ENCODE data around the gene REXO5. TPM values are rescaled to one million over a fixed set of nuclear protein-coding genes. Genes with fewer than 3 reads are reported as not detected.

The REXO5 gene
- total RNA-seq, 1 experiment from 2014 or later = 6.7 TPM

- Histone ChIP-seq H3K23me2 (ENCODE audit: insufficient read length, low read depth, low read length, poor library complexity, severe bottlenecking) (no peaks in the 10 kb centered on the region), H2BK12ac (ENCODE audit: insufficient read length, low read depth, low read length) (no peak overlapping the region), H3K27me3 (ENCODE audit: insufficient read depth, low read length) (no peaks in the 10 kb centered on the region), H3K4ac (ENCODE audit: low read depth, low read length) (no peak overlapping the region), H2BK5ac (ENCODE audit: insufficient read length, low read length) (no peak overlapping the region), H4K8ac (replicated peaks; ENCODE audit: insufficient read length, low read depth, low read length) (no peak overlapping the region), H3K79me2 (ENCODE audit: insufficient read depth, low read length) (no peaks in the 10 kb centered on the region), H3K56ac (ENCODE audit: insufficient read length, low read depth, low read length) (no peak overlapping the region), H4K5ac (ENCODE audit: insufficient read length, low read depth, low read length) (no peak overlapping the region), H4K20me1 (ENCODE audit: control insufficient read depth, insufficient read depth, insufficient read length) (no peaks in the 10 kb centered on the region), H3K14ac (ENCODE audit: insufficient read depth, low read length) (no peak overlapping the region), H3K18ac (ENCODE audit: insufficient read length, low read depth, low read length) (no peak overlapping the region), H3K79me1 (ENCODE audit: insufficient read depth, low read depth, low read length, poor library complexity, severe bottlenecking) (no peaks in the 10 kb centered on the region), H3K27ac (ENCODE audit: insufficient read length, low read depth, low read length) (no peak overlapping the region), H3K9me3 (ENCODE audit: control insufficient read depth, low read depth, low read length) (no peaks in the 10 kb centered on the region), H3K4me2 (ENCODE audit: insufficient read depth, insufficient read length, low read length) (no peak overlapping the region), H4K91ac (ENCODE audit: insufficient read length, low read depth, low read length) (no peak overlapping the region), H2AK5ac (ENCODE audit: insufficient read length, low read length) (no peak overlapping the region), H2BK15ac (ENCODE audit: low read depth, low read length) (no peak overlapping the region), H3K23ac (ENCODE audit: insufficient read length, low read depth, low read length) (no peak overlapping the region), H2AFZ (ENCODE audit: low read length) (no peak overlapping the region), H2BK120ac (ENCODE audit: low read depth, low read length, poor library complexity, severe bottlenecking) (no peak overlapping the region), H2BK20ac (ENCODE audit: low read depth, low read length, poor library complexity, severe bottlenecking) (no peak overlapping the region), H3K4me1 (ENCODE audit: insufficient read depth, low read length) (no peaks in the 10 kb centered on the region), H3K9ac (ENCODE audit: extremely low read depth, insufficient read length, low read length) (no peak overlapping the region), H3T11ph (ENCODE audit: low read length) (no peak overlapping the region)
- no peak for DNase-seq
- Mint-ChIP-seq H3K27me3 (ENCODE audit: low read depth) (0 out of 2 replicates have a peak, but pooled peaks cover 3% of the 10 kb centered on the region), H3K36me3 (ENCODE audit: insufficient read depth in 1 of 3, low read depth in 3 of 3) (no peaks in the 10 kb centered on the region), H3K4me1 (no peaks in the 10 kb centered on the region), H3K4me3 (no peak overlapping the region), H3K9me3 (no peaks in the 10 kb centered on the region), H3K27ac (no peak overlapping the region)
- no peak for TF ChIP-seq CTCF (conservative IDR thresholded peaks at IDR 0.05)
- no CpG with 5 or more reads among the region's 3 CpGs for WGBS (ENCODE audit: extremely low coverage, insufficient read length, low lambda C conversion rate)
Measured at GRCh38 chr16:20773679-20774078, 32.6 kb upstream of the REXO5 start.

Data from H9 (cell line).